Measurements from ENCODE around the gene LRRC32. TPM values are rescaled to one million over a fixed set of nuclear protein-coding genes. Genes with fewer than 3 reads are reported as not detected.

Gene LRRC32
- total and polyA plus RNA-seq, 10 of the 15 experiments (the other 5 are each of a cell fraction or from before 2014, with no cell fraction given), result 0.56 to 20.8 (median 7.4) TPM

GRCh38 chr11:76672431-76673175 lies 2.1 kb upstream of the LRRC32 start (continued):
- TF ChIP-seq ETV6 (conservative IDR thresholded peaks at IDR 0.05 in 1 of 2, IDR thresholded peaks at IDR 0.05 in 1 of 2; ENCODE audit: borderline replicate concordance in 1 of 2, low read depth in 1 of 2) (peak in 1 of 2 experiments; percentile 75; a peak in 2 of 4 replicates), NR2C1 (IDR thresholded peaks at IDR 0.05) (0 out of 2 replicates have a peak, but pooled peaks have one; percentile 14), SIX5 (IDR thresholded peaks at IDR 0.05; ENCODE audit: low read depth, low read length, severe bottlenecking) (no peak), BCLAF1 (IDR thresholded peaks at IDR 0.05) (no peak), GATAD2B (conservative IDR thresholded peaks at IDR 0.05; ENCODE audit: low read depth) (peak; percentile 75; the same call in 1 of the 2 replicates), ZNF24 (IDR thresholded peaks at IDR 0.05) (peak; percentile 58; the same call in 1 of the 2 replicates), KLF5 (IDR thresholded peaks at IDR 0.05; ENCODE audit: partially characterized antibody) (no peak), IRF4 (IDR thresholded peaks at IDR 0.05; ENCODE audit: low read depth, low read length) (no peak), SRF (IDR thresholded peaks at IDR 0.05; ENCODE audit: low read depth in 2 of 2, low read length in 2 of 2) (no peak), SMAD5 (IDR thresholded peaks at IDR 0.05; ENCODE audit: low read depth) (no peak), ZNF217 (IDR thresholded peaks at IDR 0.05) (peak; percentile 80; the same call in 1 of the 2 replicates), MTA2 (IDR thresholded peaks at IDR 0.05; ENCODE audit: low read depth) (peak; percentile 93), PAX8 (IDR thresholded peaks at IDR 0.05) (no peak), LARP7 (IDR thresholded peaks at IDR 0.05) (no peak), RUNX3 (IDR thresholded peaks at IDR 0.05; ENCODE audit: low read length) (no peak), NKRF (conservative IDR thresholded peaks at IDR 0.05) (no peak), PAX5 (IDR thresholded peaks at IDR 0.05; ENCODE audit: borderline replicate concordance, low read depth, low read length) (peak; percentile 99), GABPA (IDR thresholded peaks at IDR 0.05; ENCODE audit: low read depth) (no peak), RCOR1 (conservative IDR thresholded peaks at IDR 0.05; ENCODE audit: low read depth, low read length) (no peak; the same call in 1 of the 2 replicates), TCF12 (IDR thresholded peaks at IDR 0.05; ENCODE audit: low read depth, low read length) (peak; percentile 64), MEF2A (IDR thresholded peaks at IDR 0.05; ENCODE audit: insufficient read depth, low read depth, low read length) (peak; percentile 63; the same call in 1 of the 2 replicates), ATF7 (IDR thresholded peaks at IDR 0.05; ENCODE audit: low read depth) (peak; percentile 86), SREBF2 (IDR thresholded peaks at IDR 0.05; ENCODE audit: low read length) (no peak), JUNB (IDR thresholded peaks at IDR 0.05) (peak; percentile 52; the same call in 1 of the 2 replicates)
